Activated naive CD8-positive, alpha-beta T cell treated with anti-CD3 and anti-CD28 coated beads, Interleukin-2, amount 50 U/mL, for 16 hours (primary cell): Measurements from ENCODE around the gene HEPACAM.
A peak's percentile ranks its signal among the peaks of the same experiment; 100 is the strongest.

ENCODE experiments used
- DNase-seq: peaks from one replicate; pipeline ENCODE4 v3.0.0-alpha.2; 2020; ENCODE audit warnings: low read depth, low spot score

Gene HEPACAM

DNA sequence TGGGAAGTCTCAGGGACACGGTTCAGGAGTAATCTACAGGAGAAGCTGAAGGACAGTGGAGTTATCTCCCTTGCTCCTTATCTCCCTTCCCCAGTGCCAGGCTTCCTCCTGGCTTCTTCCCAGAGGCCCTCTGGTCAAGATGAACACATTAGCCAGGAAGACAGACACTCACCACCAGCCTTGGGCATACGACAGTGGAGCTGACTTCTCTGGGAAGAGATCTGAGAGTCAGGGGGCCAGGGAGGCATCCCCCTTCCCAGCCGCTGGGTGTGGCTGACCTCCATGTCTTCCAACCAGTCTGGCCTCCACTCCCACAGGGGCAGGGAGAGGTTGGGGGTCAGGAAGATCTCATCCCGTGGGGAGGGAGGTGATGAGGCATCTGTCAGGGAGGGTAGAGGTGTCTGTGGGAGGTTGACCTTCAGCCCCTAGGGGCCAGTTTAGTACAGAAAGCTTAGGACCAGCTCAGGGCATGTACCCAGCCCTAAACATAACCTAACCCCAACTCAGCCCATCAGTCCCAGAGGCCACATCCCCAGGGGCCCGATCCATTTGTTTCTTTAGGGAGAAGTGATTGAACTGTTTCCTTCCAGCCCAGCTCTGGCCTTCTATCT, 50.9 kb downstream of the HEPACAM start:
- no peak for DNase-seq

DNA sequence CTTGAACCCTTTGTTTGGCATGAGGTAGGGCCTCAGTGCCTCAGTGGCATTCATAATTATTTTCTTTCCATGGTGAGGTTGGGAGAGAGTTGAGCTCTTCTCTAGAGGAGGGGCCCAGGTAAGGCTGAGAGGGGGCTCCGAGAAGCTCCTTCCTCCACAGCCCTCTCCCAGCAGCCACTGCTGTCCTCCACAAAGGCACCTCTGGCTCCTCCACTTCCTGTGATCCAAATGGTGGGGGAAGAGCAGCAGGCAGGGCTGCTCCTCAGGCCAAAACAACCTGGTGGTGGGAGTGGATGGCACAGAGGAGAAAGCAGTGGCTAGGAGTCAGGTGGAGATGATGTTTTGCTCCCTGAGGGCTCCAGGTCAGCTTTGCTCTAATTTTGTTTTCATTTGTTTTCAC, 51.5 kb downstream of the HEPACAM start:
- no peak for DNase-seq

DNA sequence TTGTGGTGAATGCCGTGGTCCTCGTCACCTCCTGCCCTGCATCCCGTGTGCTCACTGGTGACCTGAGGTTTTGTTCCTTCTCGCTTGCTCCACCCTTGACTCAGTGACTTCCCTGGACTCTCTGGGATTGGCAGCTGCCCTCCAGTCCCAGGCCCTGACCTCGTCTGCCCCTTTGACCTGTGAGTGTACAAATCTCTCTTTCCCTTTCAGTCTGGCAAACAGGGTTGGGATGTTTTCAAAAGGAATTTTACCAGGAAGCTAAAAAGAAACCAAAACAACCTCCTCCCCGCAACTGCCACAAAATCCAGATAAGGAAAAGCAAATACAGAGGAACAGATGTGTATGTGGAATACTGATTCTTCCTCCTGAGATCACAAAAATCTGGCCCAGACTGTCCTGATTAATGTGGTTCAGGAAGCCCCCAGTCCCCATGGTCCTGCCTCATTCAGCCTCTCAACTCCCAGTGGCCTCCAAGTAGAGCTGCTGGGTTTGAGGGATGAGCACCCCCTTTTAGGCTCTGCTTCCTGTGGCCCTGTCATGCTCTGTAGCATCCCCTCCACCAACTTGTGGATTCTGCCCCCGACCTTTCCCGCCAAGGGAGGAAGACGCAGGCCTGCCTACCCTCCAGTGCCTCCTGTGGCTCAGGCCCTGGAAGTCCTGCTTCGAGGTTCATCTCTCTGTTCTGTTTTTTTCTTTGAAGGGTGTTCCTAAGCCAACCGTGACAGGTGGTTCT, 53.3 kb downstream of the HEPACAM start:
- no peak for DNase-seq

- DNase-seq: no peak
Measured at GRCh38 chr11:124880958-124881357, 54.9 kb downstream of the HEPACAM start.

GRCh38 chr11:124880290-124880611, 55.6 kb downstream of the HEPACAM start:
- no peak for DNase-seq

- no peak for DNase-seq
Measured at GRCh38 chr11:124879493-124880289, 56.2 kb downstream of the HEPACAM start.

DNA sequence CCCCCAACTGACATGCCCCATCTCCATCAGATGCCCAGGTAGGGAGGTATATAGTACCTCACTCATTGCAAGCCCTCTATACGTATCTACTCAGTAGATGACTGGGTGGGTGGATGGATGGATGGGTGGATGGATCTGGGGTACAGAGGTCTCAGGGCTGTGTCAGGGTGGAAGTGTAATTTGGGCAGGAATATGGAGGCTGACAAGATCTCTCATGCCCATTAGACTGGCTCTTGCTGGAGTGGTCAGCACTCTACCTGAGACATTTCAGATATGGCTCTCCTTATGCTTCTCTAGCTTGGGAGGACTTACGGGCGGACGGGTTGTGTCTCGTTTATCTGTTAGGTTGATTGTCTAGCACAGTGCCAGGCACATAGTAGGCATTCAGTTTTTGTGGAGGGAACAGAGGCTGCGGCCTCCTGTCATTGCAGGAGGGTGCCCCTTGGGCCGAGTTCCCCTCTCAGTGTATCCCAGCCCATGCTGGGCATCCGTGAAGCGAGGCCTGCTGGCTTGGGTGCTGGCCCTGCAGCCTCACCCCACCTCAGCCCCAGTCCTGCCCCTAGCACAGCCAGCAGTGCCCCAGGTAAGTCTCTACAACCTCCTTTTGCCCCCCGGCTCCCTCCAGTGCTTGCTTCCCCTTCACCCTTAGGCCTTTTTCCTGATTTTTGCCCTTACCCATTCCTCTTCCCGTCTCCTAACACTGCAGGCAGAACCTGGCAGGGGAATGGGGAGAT, 56.9 kb downstream of the HEPACAM start:
- DNase-seq: no peak

- DNase-seq: no peak
Measured at GRCh38 chr11:124877910-124878758, 57.7 kb downstream of the HEPACAM start.

DNA sequence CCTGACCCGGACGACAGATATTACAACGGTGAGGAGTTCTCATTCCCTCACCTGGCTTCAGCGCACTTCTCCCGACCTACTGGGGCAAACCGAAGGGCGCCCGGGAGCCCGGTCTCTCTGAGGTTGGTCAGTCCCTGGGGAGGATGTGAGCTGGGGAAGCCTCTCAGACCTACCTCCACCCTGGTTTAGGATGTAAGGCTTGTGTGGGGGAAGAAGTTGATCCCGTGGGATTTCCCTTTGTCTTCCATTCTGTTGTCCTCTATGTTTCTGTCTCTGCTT, 58.3 kb downstream of the HEPACAM start:
- no peak for DNase-seq

- no peak for DNase-seq
Measured at GRCh38 chr11:124876818-124877630, 58.8 kb downstream of the HEPACAM start.

DNA sequence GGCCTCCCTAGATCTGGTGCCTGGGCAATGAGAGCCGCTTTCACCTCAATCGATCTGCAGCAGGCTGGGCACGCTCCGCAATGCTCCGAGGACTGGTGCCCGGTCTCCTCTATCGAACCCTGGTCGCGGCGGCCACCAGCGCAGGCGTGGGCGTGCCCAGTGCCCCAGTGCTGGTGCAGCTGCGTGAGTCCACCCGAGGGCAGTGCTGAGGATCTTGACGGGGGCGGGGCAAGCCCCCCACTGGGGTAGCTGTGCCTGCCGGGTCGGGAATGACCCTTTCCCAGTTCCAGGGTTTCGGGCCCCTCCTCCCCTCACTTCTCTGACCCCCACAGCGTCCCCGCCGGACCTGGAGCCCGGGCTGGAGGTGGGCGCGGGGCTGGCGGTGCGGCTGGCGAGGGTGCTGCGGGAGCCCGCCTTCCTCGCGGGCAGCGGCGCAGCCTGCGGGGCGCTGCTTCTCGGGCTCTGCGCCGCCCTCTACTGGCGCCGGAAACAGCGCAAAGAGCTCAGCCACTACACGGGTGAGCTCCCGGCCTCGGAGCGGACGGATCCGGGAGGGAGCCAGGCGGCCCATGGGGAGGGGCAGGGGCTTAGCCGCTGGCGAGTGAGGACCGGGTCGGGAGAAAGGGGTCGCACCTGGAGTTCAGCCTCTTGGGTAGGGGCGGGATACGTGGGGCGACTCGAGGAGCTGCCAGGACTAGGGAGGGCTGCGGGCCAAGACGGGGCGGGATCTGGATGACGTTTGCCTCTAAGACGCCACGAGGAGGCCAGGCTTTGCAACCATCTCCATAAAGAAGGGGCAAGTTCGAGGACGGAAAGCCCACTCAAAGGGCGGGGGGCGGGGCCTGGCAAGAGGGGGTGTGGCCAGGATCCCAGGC, 59.7 kb downstream of the HEPACAM start:
- peak; percentile 75 for DNase-seq

DNA sequence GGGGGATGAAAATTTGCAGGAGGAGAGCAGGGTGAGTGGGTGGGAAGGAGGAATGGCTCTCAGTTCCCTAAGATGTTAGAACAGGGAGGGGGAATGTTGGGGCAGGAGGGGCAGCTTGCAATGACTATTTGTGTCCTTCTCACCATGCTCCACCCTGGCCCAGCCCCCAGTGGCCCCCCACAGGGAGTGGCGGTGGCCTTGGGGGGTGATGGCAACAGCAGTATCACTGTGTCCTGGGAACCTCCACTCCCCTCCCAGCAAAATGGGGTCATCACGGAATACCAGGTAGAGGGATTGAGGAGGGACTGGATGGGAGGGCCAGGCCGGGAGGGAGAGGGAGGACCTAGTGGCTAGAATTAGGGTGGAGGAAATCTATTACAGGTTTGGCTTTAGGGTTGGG, 60.4 kb downstream of the HEPACAM start:
- no peak for DNase-seq

- no peak for DNase-seq
Measured at GRCh38 chr11:124874571-124875255, 61.1 kb downstream of the HEPACAM start.

DNA sequence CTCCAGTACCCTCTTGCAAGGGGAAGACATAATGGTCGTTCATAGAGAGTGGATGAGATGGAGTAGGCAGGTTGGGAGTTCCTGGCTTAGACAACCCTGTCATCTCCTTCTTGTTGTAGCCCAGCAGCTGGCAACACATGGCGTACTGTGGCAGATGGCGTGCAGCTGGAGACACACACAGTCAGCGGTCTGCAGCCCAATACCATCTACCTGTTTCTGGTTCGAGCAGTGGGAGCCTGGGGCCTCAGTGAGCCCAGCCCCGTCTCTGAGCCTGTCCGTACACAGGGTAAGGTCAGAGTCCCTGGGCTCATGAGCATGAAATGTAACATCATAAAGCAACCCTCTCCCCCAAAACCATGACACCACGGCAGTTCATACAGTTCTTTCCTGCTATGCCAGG, 61.9 kb downstream of the HEPACAM start:
- no peak for DNase-seq

DNA sequence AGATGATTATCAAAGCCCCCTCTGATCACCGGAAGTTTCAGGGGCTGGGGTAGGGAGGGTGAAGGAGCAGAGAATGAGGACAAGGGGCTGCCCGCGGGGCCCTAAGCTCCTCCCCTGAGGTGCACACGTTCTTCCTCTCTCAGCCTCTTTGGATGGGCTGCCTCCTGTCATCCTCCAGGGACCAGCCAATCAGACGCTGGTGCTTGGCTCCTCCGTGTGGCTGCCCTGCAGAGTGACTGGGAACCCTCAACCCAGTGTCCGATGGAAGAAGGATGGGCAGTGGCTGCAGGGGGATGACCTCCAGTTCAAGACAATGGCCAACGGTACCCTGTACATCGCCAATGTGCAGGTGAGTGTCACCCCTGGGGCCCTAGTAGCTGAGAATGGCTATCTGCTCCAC, 63.1 kb downstream of the HEPACAM start:
- DNase-seq: no peak

- no peak for DNase-seq
Measured at GRCh38 chr11:124872280-124872679, 63.6 kb downstream of the HEPACAM start.

DNA sequence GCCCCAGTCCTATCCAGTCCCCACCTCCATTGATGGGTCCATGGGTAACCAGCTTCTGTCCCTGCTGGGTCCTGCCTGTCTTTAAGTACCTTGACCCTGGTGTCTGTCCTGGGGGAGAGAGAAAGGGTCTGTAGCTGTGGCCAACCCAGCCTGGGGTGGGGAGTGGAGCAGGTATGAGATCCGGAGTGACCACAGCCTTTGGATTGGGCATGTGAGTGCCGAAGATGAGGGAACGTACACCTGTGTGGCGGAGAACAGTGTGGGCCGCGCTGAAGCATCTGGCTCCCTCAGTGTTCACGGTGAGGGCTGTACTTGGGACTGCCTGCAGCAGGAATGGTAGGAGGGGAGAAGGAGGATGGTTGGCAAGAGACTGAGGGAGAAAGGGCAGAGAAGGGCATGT, 65.4 kb downstream of the HEPACAM start:
- DNase-seq: no peak

DNA sequence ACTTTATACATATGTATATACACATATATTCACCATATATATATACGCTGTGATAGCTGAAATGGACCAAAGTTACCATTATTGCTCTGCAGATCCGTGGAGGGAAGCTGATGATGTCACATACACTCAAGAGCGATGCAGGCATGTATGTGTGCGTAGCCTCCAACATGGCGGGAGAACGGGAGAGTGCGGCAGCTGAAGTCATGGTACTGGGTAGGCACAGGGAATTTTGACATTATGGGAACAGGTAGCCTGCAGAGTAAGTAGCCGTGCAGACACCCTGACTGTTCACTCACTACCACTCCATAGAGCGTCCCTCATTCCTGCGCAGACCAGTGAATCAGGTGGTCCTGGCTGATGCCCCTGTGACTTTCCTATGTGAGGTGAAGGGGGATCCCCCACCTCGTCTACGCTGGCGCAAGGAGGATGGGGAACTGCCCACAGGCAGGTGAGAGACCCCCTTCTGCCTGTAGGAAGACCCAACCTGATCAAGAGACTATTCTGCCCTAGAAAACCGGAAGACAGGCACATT, 65.9 kb downstream of the HEPACAM start:
- DNase-seq: no peak

- DNase-seq: no peak
Measured at GRCh38 chr11:124869331-124869730, 66.5 kb downstream of the HEPACAM start.
